Stimulated activated CD8-positive, alpha-beta memory T cell treated with anti-CD3 and anti-CD28 coated beads, Interleukin-4, amount 100 ng/mL, for 4 hours (primary cell): ENCODE results near the gene TMEM170A.
"Not testable (repeated sequence)": the region's sequence is repeated elsewhere in the genome, so short reads cannot be mapped to it uniquely, and the experiment has no call there.

ENCODE experiments used
- DNase-seq, 2 donors: peaks; one replicate each; pipeline ENCODE4 v3.0.0-alpha.2; 2020; ENCODE audit warnings: low read depth in 2 of 2, low spot score in 1 of 2

The TMEM170A gene

GRCh38 chr16:75464122-75464918, at the start of gene TMEM170A:
TSS of gene TMEM170A (minus strand) at chr16:75464689. CDS start at chr16:75464600, 89 bp downstream.
- peak; percentile 95 to 97 for DNase-seq

- DNase-seq = no peak
Observed at GRCh38 chr16:75506574-75506973, 42.1 kb upstream of the TMEM170A start.

GRCh38 chr16:75506107-75506506, 41.6 kb upstream of the TMEM170A start:
- DNase-seq = no peak

GRCh38 chr16:75503801-75504200, 39.3 kb upstream of the TMEM170A start:
- no peak for DNase-seq

GRCh38 chr16:75502916-75503605, 38.6 kb upstream of the TMEM170A start:
- DNase-seq = no peak

GRCh38 chr16:75501820-75502219, 37.3 kb upstream of the TMEM170A start:
- DNase-seq = not testable (repeated sequence)

- no peak for DNase-seq
Observed at GRCh38 chr16:75501359-75501758, 36.9 kb upstream of the TMEM170A start.

- not testable (repeated sequence) for DNase-seq
Observed at GRCh38 chr16:75498605-75499322, 34.3 kb upstream of the TMEM170A start.

GRCh38 chr16:75497558-75497957, 33.1 kb upstream of the TMEM170A start:
- no peak for DNase-seq

- no peak for DNase-seq
Observed at GRCh38 chr16:75495076-75495674, 30.7 kb upstream of the TMEM170A start, which contains the start of gene CHST6. TSS of gene CHST6 (minus strand) at chr16:75495441. CDS start at chr16:75479828, 15,613 bp downstream.

GRCh38 chr16:75494661-75495075, 30.2 kb upstream of the TMEM170A start:
- no peak for DNase-seq

- DNase-seq = no peak
Observed at GRCh38 chr16:75494184-75494583, 29.7 kb upstream of the TMEM170A start.

- no peak for DNase-seq
Observed at GRCh38 chr16:75491876-75492275, 27.4 kb upstream of the TMEM170A start.

GRCh38 chr16:75488322-75488721, 23.8 kb upstream of the TMEM170A start:
- DNase-seq = no peak

- no peak for DNase-seq
Observed at GRCh38 chr16:75486676-75487313, 22.3 kb upstream of the TMEM170A start.

- no peak for DNase-seq
Observed at GRCh38 chr16:75486014-75486675, 21.7 kb upstream of the TMEM170A start.

- no peak for DNase-seq
Observed at GRCh38 chr16:75485230-75486013, 20.9 kb upstream of the TMEM170A start.

- DNase-seq = no peak
Observed at GRCh38 chr16:75483222-75483621, 18.7 kb upstream of the TMEM170A start.

- no peak for DNase-seq
Observed at GRCh38 chr16:75482434-75483205, 18.1 kb upstream of the TMEM170A start.
